Hematopoietic multipotent progenitor cell treated with erythropoietin and hydrocortisone succinate and interleukin-3 and kit ligand, for 15 days (in vitro differentiated cells): ENCODE results near the gene EZH2.

Experiments
- DNase-seq: peaks from one replicate; pipeline ENCODE4 v3.0.0-alpha.2; 2015; ENCODE audit warnings: low spot score

The EZH2 gene

GRCh38 chr7:148761499-148762278 lies 122.4 kb downstream of the EZH2 start:
- DNase-seq, result no peak
